GM21619 (cell line): ENCODE data around the gene CDT1.

Source experiments
- ATAC-seq: cut with Tn5 transposase; IDR thresholded peaks from one replicate; pipeline ENCODE4 v1.9.1; 2021; ENCODE audit not compliant: unreplicated experiment

The CDT1 gene

DNA sequence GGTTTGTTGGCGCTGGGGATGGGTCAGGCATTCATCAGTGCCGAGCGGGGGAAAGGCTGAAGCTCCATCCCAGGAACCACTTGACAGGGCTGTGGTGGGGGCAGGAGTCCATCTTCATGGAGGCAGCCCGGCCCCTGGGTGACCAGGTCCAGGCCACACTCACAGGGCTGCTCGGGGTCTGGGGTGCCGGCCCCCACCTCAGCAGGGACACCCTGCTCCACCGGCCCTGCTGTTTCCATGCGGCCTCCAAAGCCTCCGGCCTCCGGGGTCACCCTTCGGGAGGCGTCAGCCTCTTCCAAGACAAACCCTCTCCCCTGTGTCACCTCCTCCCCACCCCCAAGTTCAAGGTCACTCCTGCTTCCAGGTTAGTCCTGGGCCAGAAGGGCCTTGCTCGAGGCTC is 31.1 kb downstream of the CDT1 start:
- no peak for ATAC-seq

GRCh38 chr16:88835383-88835782 is 31.8 kb downstream of the CDT1 start:
- no peak for ATAC-seq

- no peak for ATAC-seq
These were observed 32.2 kb downstream of the CDT1 start for GRCh38 chr16:88835818-88836217.

GRCh38 chr16:88836791-88837190 is 33.2 kb downstream of the CDT1 start:
- no peak for ATAC-seq

DNA sequence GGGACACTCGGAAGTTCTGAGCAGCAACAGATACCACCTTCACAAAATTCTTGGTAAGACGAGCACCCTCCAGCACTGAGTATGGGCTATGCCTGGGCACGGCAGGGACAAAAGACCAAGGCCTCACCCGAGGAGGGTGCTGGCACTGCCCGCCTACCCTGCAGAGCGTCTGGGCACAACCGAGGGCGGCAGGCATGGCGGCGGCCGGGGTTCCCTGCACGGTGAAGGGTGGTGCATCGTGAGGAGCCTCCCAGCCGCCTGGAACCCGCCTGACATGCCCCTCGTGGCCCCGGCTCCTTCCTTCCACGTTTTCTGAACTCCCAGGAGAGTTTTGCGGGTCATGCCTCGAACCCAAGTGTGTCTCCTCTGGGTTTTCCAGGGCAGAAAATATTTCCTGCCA is 34.2 kb downstream of the CDT1 start:
- no peak for ATAC-seq

DNA sequence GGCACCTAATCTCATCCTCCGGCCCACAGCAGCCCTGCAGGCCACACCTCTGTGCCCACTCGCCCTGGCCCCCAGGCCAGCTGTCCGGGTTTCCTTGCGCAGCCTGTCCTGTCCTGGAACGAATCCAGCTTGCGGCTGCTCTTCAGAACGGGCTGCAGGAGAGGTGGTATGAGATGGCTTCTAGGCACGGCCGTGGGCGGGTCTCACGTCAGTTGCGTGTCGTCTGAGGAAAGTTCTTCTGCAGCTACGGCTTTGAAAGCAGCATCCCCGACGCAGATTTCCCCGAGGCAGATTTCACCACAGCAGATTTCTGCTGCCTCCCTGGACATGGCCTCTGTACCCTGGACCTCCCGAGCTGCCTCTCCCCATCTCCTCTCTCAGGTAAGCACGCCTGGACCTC is 35.0 kb downstream of the CDT1 start:
- no peak for ATAC-seq

GRCh38 chr16:88839026-88839529 is 35.5 kb downstream of the CDT1 start:
- ATAC-seq, result no peak

GRCh38 chr16:88839745-88840599 is 36.4 kb downstream of the CDT1 start:
- no peak for ATAC-seq

- no peak for ATAC-seq
These were observed 37.1 kb downstream of the CDT1 start for GRCh38 chr16:88840600-88841215.

GRCh38 chr16:88841521-88842307 is 38.1 kb downstream of the CDT1 start:
- ATAC-seq, result no peak

GRCh38 chr16:88842308-88842756 is 38.7 kb downstream of the CDT1 start:
- no peak for ATAC-seq

GRCh38 chr16:88842806-88843205 is 39.2 kb downstream of the CDT1 start:
- no peak for ATAC-seq

GRCh38 chr16:88843256-88843655 is 39.7 kb downstream of the CDT1 start:
- no peak for ATAC-seq

- ATAC-seq, result no peak
These were observed 40.9 kb downstream of the CDT1 start for GRCh38 chr16:88844419-88845036.

- ATAC-seq, result no peak
These were observed 42.5 kb downstream of the CDT1 start for GRCh38 chr16:88846088-88846487.

DNA sequence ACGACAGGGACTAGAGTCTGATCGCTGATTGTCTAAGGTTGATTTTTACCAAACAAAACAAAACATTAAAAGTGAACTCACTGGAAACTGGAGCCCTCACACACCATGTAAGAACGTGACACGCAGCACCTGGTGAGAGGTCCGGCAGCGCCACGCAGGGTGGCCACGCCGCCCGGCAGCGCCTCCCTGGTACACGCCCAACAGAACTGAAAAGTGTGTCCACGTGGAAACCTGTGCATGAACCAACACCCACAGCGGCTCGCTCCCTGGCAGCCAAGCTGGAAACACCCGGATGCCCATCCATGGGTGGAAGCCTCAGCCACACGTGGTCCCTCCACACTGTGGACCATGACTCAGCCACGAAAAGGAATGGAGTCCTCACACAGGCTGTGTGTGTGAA is 44.1 kb downstream of the CDT1 start:
- no peak for ATAC-seq

GRCh38 chr16:88848557-88848956 is 45.0 kb downstream of the CDT1 start:
- no peak for ATAC-seq

DNA sequence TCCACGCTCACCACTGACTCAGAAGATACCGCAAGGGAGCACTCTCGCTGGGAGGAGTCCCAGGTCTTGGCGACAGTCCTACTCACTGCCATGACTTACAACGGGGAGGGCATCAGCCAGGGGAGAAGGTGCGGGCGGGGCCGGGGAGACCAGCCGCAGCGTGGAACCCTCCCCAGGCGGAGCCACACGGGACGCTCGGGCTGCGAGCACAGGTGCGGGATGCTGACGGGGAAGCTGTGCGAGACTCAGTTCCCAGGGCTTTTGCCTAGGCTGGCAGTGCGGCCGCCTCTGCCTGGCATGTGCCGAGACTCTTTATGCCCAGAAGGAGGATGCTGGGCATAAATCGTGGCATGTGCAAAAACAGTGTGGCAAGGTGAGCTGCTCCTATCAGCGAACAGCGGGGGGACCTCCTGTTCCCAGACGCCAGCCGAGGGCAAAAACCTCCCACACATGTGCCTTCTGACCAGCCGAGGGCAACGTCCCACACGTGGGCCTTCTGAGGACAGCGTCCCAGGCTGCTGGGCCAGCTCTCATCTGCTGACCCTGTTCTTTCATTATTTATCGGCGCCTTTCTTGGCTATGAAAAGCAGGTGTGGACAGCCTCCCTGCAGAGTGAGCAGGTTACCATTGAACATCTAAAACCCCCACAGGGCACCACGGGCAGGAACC is 47.1 kb downstream of the CDT1 start:
- ATAC-seq, result no peak

DNA sequence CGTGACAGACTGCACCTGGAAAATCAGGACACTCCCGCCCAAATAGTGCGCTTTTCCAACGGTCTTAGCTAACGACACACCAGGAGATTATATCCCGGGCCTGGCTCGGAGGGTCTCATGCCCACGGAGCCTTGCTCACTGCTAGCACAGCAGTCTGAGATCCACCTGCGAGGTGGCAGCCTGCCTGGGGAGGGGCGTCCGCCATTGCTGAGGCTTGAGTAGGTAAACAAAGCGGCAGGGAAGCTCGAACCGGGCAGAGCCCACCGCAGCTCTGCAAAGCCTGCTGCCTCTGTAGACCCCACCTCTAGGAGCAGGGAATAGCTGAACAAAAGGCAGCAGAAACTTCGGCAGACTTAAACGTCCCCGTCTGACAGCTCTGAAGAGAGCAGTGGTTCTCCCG is 48.0 kb downstream of the CDT1 start:
- ATAC-seq, result no peak

GRCh38 chr16:88853325-88853941 is 49.8 kb downstream of the CDT1 start:
- ATAC-seq, result no peak
